Astrocyte (in vitro differentiated cells and primary cell): Measurements from ENCODE around the gene TBL1XR1.

Source experiments
- CTCF ChIP-seq: IDR thresholded peaks from 2 replicates; pipeline ENCODE4 v1.5.1; 2011; ENCODE audit warnings: low read depth, mild to moderate bottlenecking, inconsistent platforms, low read length, moderate library complexity; ENCODE audit not compliant: insufficient read depth
- EZH2 ChIP-seq: IDR thresholded peaks from 2 replicates; pipeline ENCODE4 v1.6.1; 2012; ENCODE audit warnings: mild to moderate bottlenecking, low read length, inconsistent platforms; ENCODE audit not compliant: insufficient read depth

GRCh38 chr3:177201700-177202397, 4.6 kb upstream of the TBL1XR1 start:
- TF ChIP-seq CTCF, result no peak
- no peak for TF ChIP-seq EZH2
